ENCODE data around the gene ADPGK. TPM values are rescaled to one million over a fixed set of nuclear protein-coding genes. Genes with fewer than 3 reads are reported as not detected.

Gene ADPGK
- total RNA-seq, 1 donor from 2014 or later, result 99.8 TPM

GRCh38 chr15:72766780-72767179, 16.8 kb downstream of the ADPGK start:
- no peak for ATAC-seq (ENCODE audit: low read depth)
- no peak for DNase-seq
- Mint-ChIP-seq H3K27me3 (no peaks in the 10 kb centered on the region), H3K4me3 (no peak overlapping the region), H3K4me1 (peaks cover 1% of the 10 kb centered on the region), H3K36me3 (ENCODE audit: low read depth) (peaks cover 93% of the 10 kb centered on the region), H3K9me3 (peaks cover 10% of the 10 kb centered on the region), H3K27ac (no peak overlapping the region)
- ChIA-PET POLR2A (no interaction called here), CTCF (no interaction called here)
- intact Hi-C loops (cut with micrococcal nuclease), result no loop called here
- no peak for TF ChIP-seq CTCF (IDR thresholded peaks at IDR 0.05)

- CTCF ChIA-PET, result no interaction called here
- Mint-ChIP-seq H3K9me3 (peaks cover 10% of the 10 kb centered on the region), H3K36me3 (ENCODE audit: low read depth) (peaks cover 92% of the 10 kb centered on the region)
These were observed 17.5 kb downstream of the ADPGK start for GRCh38 chr15:72766025-72766424.

GRCh38 chr15:72764656-72765055, 18.9 kb downstream of the ADPGK start:
- ATAC-seq (ENCODE audit: low read depth) (no peak), DNase-seq (no peak)
- CTCF ChIA-PET, result interaction anchor here (0.6 to 0.7 kb wide), 2 partner anchors 43 to 88 kb away, joined by 3 to 4 read pairs; no protein-coding TSS in a partner anchor
- POLR2A ChIA-PET, result interaction anchor here (1.5 kb wide), 1 partner anchor 11 kb away, joined by 4 read pairs; no protein-coding TSS in a partner anchor
- Mint-ChIP-seq H3K9me3 (peaks cover 10% of the 10 kb centered on the region), H3K27me3 (no peaks in the 10 kb centered on the region), H3K4me1 (no peaks in the 10 kb centered on the region), H3K27ac (no peak overlapping the region), H3K4me3 (no peak overlapping the region), H3K36me3 (ENCODE audit: low read depth) (peaks cover 92% of the 10 kb centered on the region)
- intact Hi-C loops (cut with micrococcal nuclease), result no loop called here
- TF ChIP-seq CTCF (IDR thresholded peaks at IDR 0.05), result no peak

More at GRCh38 chr15:72766025-72766424, 17.5 kb downstream of the ADPGK start:
- TF ChIP-seq CTCF (IDR thresholded peaks at IDR 0.05), result no peak
- no peak for ATAC-seq (ENCODE audit: low read depth)
- DNase-seq, result no peak
- intact Hi-C loops (cut with micrococcal nuclease), result no loop called here
- Mint-ChIP-seq H3K4me1 (peaks cover 1% of the 10 kb centered on the region), H3K4me3 (no peak overlapping the region), H3K27ac (no peak overlapping the region), H3K27me3 (no peaks in the 10 kb centered on the region)
- POLR2A ChIA-PET, result interaction anchor here (1.5 kb wide), 1 partner anchor 9 kb away, joined by 4 read pairs; no protein-coding TSS in a partner anchor

GRCh38 chr15:72760590-72761260, 22.8 kb downstream of the ADPGK start:
- ChIA-PET CTCF (no interaction called here), POLR2A (no interaction called here)
- Mint-ChIP-seq H3K4me1 (no peaks in the 10 kb centered on the region), H3K36me3 (ENCODE audit: low read depth) (peaks cover 91% of the 10 kb centered on the region), H3K4me3 (no peak overlapping the region), H3K9me3 (no peaks in the 10 kb centered on the region), H3K27me3 (no peaks in the 10 kb centered on the region), H3K27ac (no peak overlapping the region)
- TF ChIP-seq CTCF (IDR thresholded peaks at IDR 0.05), result no peak
- ATAC-seq (ENCODE audit: low read depth), result no peak
- DNase-seq, result no peak
- intact Hi-C loops (cut with micrococcal nuclease), result no loop called here

- no peak overlapping the region for H3K27ac Mint-ChIP-seq
- ATAC-seq (ENCODE audit: low read depth) (no peak), DNase-seq (no peak)
- intact Hi-C loops (cut with micrococcal nuclease), result no loop called here
- H3K4me1 Mint-ChIP-seq, result peaks cover 5% of the 10 kb centered on the region
- H3K27me3 Mint-ChIP-seq, result no peaks in the 10 kb centered on the region
- no peak for TF ChIP-seq CTCF (IDR thresholded peaks at IDR 0.05)
- H3K36me3 Mint-ChIP-seq (ENCODE audit: low read depth), result peaks cover 92% of the 10 kb centered on the region
- H3K9me3 Mint-ChIP-seq, result no peaks in the 10 kb centered on the region
- CTCF ChIA-PET, result interaction anchor here (0.6 kb wide), 1 partner anchor 8 kb away, joined by 3 read pairs; no protein-coding TSS in a partner anchor
- POLR2A ChIA-PET, result no interaction called here
- no peak overlapping the region for H3K4me3 Mint-ChIP-seq
These were observed 25.4 kb downstream of the ADPGK start for GRCh38 chr15:72758182-72758581.

Measured in activated B cell treated with CpG ODN at 0.5 μM for 24 hours (primary cell).